Gastroesophageal sphincter (tissue), 3 donors: ENCODE measurements around the gene FREY1.

Experiments
- CTCF ChIP-seq, 4 experiments: fragments of 200-600 bp in 2 of 4; fragments of 450-650 bp in 2 of 4; sonication (generic) in 1 of 4; IDR thresholded peaks; one replicate each; pipeline ENCODE4 v1.5.1; 2017 to 2019; ENCODE audit warnings: antibody characterized with exemption in 4 of 4, mild to moderate bottlenecking in 2 of 4, moderate library complexity in 2 of 4
- POLR2A ChIP-seq, 2 donors: fragments of 450-650 bp; IDR thresholded peaks; one replicate each; pipeline ENCODE4 v1.6.1; 2017; ENCODE audit warnings: antibody characterized with exemption in 2 of 2, mild to moderate bottlenecking in 2 of 2, moderate library complexity in 1 of 2
- POLR2AphosphoS5 ChIP-seq: sonication (generic); formaldehyde crosslinking; IDR thresholded peaks from one replicate; pipeline ENCODE4 v1.6.1; 2017; ENCODE audit warnings: antibody characterized with exemption

DNA sequence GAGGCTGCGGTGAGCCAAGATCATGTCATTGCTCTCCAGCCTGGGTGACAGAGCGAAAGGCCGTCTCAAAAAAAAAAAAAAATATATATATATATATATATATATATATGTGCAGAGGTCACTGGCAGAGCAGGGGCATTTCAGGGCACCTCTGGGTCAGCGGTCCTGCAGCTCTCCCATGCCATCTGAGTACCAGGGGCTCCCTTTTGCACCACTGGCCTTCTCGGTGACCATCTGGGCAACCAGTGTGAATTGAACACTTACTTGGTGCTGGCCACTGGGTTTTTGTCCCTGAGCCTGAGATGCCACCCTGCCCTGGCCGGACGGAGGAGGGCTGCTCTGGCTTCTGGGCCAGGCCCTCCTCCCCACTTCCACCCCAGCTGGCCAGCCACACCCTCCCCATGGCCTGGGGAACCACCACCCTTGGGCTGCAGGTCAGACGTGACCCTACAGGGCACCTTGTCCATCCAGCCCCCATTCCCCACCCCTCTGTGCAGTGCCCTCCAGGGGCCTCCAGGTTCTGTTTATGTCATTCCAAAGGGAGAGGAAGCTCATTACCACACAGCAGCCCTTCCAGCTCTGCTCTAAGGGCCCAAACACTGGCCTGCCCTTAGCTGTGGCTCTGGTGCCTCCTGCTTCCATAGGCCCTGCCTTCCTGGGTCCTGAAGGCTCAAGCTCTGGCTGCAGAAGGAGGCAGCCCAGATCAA is 11.4 kb downstream of the FREY1 start:
- TF ChIP-seq POLR2A (IDR thresholded peaks at IDR 0.05) = no peak
- no peak for TF ChIP-seq CTCF (IDR thresholded peaks at IDR 0.05)
- no peak for TF ChIP-seq POLR2AphosphoS5
